B cell (primary cell): ENCODE measurements around the gene BEAN1. TPM values are rescaled to one million over a fixed set of nuclear protein-coding genes. Genes with fewer than 3 reads are reported as not detected.

Source experiments
- ATAC-seq: fragments of 200-7000 bp; cut with Tn5 transposase; one replicate; pipeline ENCODE4 v1.10.0; 2021; ENCODE audit warnings: low read depth, mild to moderate bottlenecking, moderate number of reproducible peaks, moderate library complexity
- CTCF ChIA-PET: fragments of 350-600 bp; sonication (Branson Sonifier 250); formaldehyde crosslinking; loops from one replicate; lab custom pipeline; 2021; ENCODE audit warnings: antibody characterized with exemption, inconsistent platforms; lab: Charles Lee
- POLR2A ChIA-PET: fragments of 350-600 bp; sonication (Branson Sonifier 250); formaldehyde crosslinking; loops from one replicate; lab custom pipeline; 2021; ENCODE audit warnings: antibody characterized with exemption; lab: Charles Lee
- DNase-seq: peaks from one replicate; pipeline ENCODE4 v3.0.0; 2013
- H2AFZ ChIP-seq: 2 replicates; pipeline ENCODE4 v1.6.1; 2012; ENCODE audit warnings: mild to moderate bottlenecking, low read depth, low read length; ENCODE audit not compliant: insufficient read depth, poor library complexity, severe bottlenecking
- H3K27ac ChIP-seq, 2 donors: 1 replicate in 1 of 2; 2 replicates in 1 of 2; pipeline ENCODE4 v1.5.1; 2012 to 2013; ENCODE audit warnings: low read length in 2 of 2, mild to moderate bottlenecking in 2 of 2, moderate library complexity in 1 of 2
- H3K27me3 ChIP-seq, 4 experiments: fragments of 200-600 bp in 1 of 4; sonication (generic) in 1 of 4; replicated peaks in 1 of 4; 1 replicate in 2 of 4; 2 replicates in 2 of 4; pipeline versions ENCODE4 v1.6.1 to v1.7.0; 2013 to 2016; ENCODE audit warnings: low read length in 3 of 4, mild to moderate bottlenecking in 2 of 4, mixed read lengths in 1 of 4, moderate library complexity in 1 of 4; ENCODE audit not compliant: insufficient read depth in 4 of 4, control insufficient read depth in 3 of 4; ENCODE audit errors: control extremely low read depth in 1 of 4
- H3K36me3 ChIP-seq, 2 experiments: replicated peaks in 1 of 2; 1 replicate in 1 of 2; 2 replicates in 1 of 2; pipeline versions ENCODE4 v1.6.1 to v1.7.1; 2013; ENCODE audit warnings: low read length in 1 of 2; ENCODE audit not compliant: insufficient read depth in 2 of 2, control insufficient read depth in 1 of 2; ENCODE audit errors: control extremely low read depth in 1 of 2, extremely low read depth in 1 of 2
- H3K4me1 ChIP-seq, 2 donors: fragments of 200-600 bp in 1 of 2; sonication (generic) in 1 of 2; 1 replicate in 1 of 2; 2 replicates in 1 of 2; pipeline versions ENCODE4 v1.5.1 to v1.6.1; 2013 to 2017; ENCODE audit warnings: low read length in 2 of 2; ENCODE audit not compliant: control insufficient read depth in 2 of 2, insufficient read depth in 2 of 2
- H3K4me2 ChIP-seq: replicated peaks from 2 replicates; pipeline ENCODE3; 2012; ENCODE audit warnings: mild to moderate bottlenecking, low read depth, low read length; ENCODE audit not compliant: poor library complexity, severe bottlenecking
- H3K4me3 ChIP-seq, 5 experiments: fragments of 200-600 bp in 1 of 5; sonication (generic) in 1 of 5; 1 replicate in 3 of 5; 2 replicates in 2 of 5; pipeline versions ENCODE4 v1.5.1 to v1.7.0; 2011 to 2016; ENCODE audit warnings: low read length in 4 of 5, mild to moderate bottlenecking in 4 of 5, low read depth in 2 of 5, control low read depth in 1 of 5, moderate library complexity in 1 of 5; ENCODE audit not compliant: insufficient read depth in 1 of 5; ENCODE audit errors: control extremely low read depth in 1 of 5, extremely low read depth in 1 of 5
- H3K79me2 ChIP-seq: fragments of 200-600 bp; sonication (generic); one replicate; pipeline ENCODE4 v1.6.0; 2016; ENCODE audit warnings: low read length; ENCODE audit not compliant: control insufficient read depth, insufficient read depth
- H3K9ac ChIP-seq: fragments of 200-600 bp; sonication (generic); 2 replicates; pipeline ENCODE4 v1.6.1; 2017; ENCODE audit warnings: mild to moderate bottlenecking, low read length, moderate library complexity
- H3K9me3 ChIP-seq, 3 donors: one replicate each; pipeline versions ENCODE4 v1.6.1 to v1.7.1; 2013; ENCODE audit warnings: low read length in 2 of 3; ENCODE audit not compliant: control insufficient read depth in 2 of 3, insufficient read depth in 1 of 3; ENCODE audit errors: control extremely low read depth in 1 of 3
- H4K20me1 ChIP-seq: 2 replicates; pipeline ENCODE4 v1.6.0; 2012; ENCODE audit warnings: mild to moderate bottlenecking, low read length; ENCODE audit not compliant: insufficient read depth, control insufficient read depth, poor library complexity, severe bottlenecking
- H3K27ac Mint-ChIP-seq: one replicate; pipeline ENCODE4 v1.8.0; 2021; ENCODE audit warnings: mixed read lengths
- H3K27me3 Mint-ChIP-seq: one replicate; pipeline ENCODE4 v1.8.0; 2021; ENCODE audit warnings: mixed read lengths
- H3K4me1 Mint-ChIP-seq: one replicate; pipeline ENCODE4 v1.8.0; 2021; ENCODE audit warnings: mixed read lengths
- H3K4me3 Mint-ChIP-seq: one replicate; pipeline ENCODE4 v1.8.0; 2021; ENCODE audit warnings: mixed read lengths
- H3K9me3 Mint-ChIP-seq: one replicate; pipeline ENCODE4 v1.8.0; 2022; ENCODE audit warnings: mixed read lengths; ENCODE audit not compliant: insufficient read depth
- CTCF ChIP-seq: fragments of 200-600 bp; IDR thresholded peaks from one replicate; pipeline ENCODE4 v1.8.0; 2022; ENCODE audit warnings: antibody characterized with exemption, mild to moderate bottlenecking
- EZH2 ChIP-seq: IDR thresholded peaks from 2 replicates; pipeline ENCODE4 v1.6.1; 2012; ENCODE audit warnings: borderline replicate concordance, low read depth, mild to moderate bottlenecking, moderate library complexity, low read length; ENCODE audit not compliant: insufficient read depth, poor library complexity, severe bottlenecking
- WGBS: methylation state at CpG from one replicate; pipeline ENCODE4 v1.1.5; 2013; ENCODE audit warnings: missing lambda C conversion rate; ENCODE audit not compliant: insufficient coverage; 5-methylcytosine and 5-hydroxymethylcytosine counted together
- intact Hi-C: fragments of 100-400 bp; cut with micrococcal nuclease; formaldehyde crosslinking; loops from one replicate; pipeline ENCODE4 v1.10.0; 2022
- polyA plus RNA-seq: library from polyadenylated mRNA; depleted of rRNA; stranded (reverse); fragments of >200 nt; gene quantifications from 2 replicates; pipeline ENCODE4 v1.2.3, GENCODE V29; 2012
- total RNA-seq, 2 donors: library from RNA; stranded (reverse); fragments of 120-200 nt in 1 of 2; gene quantifications; 1 replicate in 1 of 2; 2 replicates in 1 of 2; pipeline versions ENCODE4 v1.2.3 to v1.2.4, GENCODE V29; 2013 to 2022

BEAN1 gene
- total and polyA plus RNA-seq, 2 donors (not counting 1 experiment from before 2014, with no cell fraction given) = not detected

- H3K27me3 ChIP-seq = peaks cover 0 to 10% (median 6%) of the 10 kb centered on the region in 4 experiments
- H3K27me3 Mint-ChIP-seq = peaks cover 25% of the 10 kb centered on the region
- no peak for TF ChIP-seq CTCF
- TF ChIP-seq EZH2 = no peak
- 95% methylated on average over 3 of the region's 4 CpGs for WGBS
- CTCF ChIA-PET = interaction anchor here (1.0 to 10.5 kb wide), 7 partner anchors 9 to 135 kb away, joined by 3 to 91 read pairs (median 3); no protein-coding TSS in a partner anchor
- POLR2A ChIA-PET = interaction anchor here (0.9 kb wide), 1 partner anchor 405 kb away, joined by 6 read pairs; no protein-coding TSS in a partner anchor
- no peaks in the 10 kb centered on the region for H3K9me3 Mint-ChIP-seq
- H3K4me3 ChIP-seq = no peak overlapping the region
- ATAC-seq (no peak), DNase-seq (no peak)
- H3K4me3 Mint-ChIP-seq = no peak overlapping the region
- peaks cover 13 to 17% of the 10 kb centered on the region in 2 donors for H3K4me1 ChIP-seq
- H3K79me2 ChIP-seq = no peaks in the 10 kb centered on the region
- no peaks in the 10 kb centered on the region for H4K20me1 ChIP-seq
- no peaks in the 10 kb centered on the region for H3K36me3 ChIP-seq
- no peaks in the 10 kb centered on the region for H3K9me3 ChIP-seq
- no peak overlapping the region for H2AFZ ChIP-seq
- no peak overlapping the region for H3K4me2 ChIP-seq
- peaks cover 18% of the 10 kb centered on the region for H3K4me1 Mint-ChIP-seq
- peak overlapping the region; percentile 51 for H3K27ac Mint-ChIP-seq
- intact Hi-C loops = no loop called here
- no peak overlapping the region for H3K27ac ChIP-seq
- no peak overlapping the region for H3K9ac ChIP-seq
Observed at GRCh38 chr16:66473654-66474519, 46.8 kb downstream of the BEAN1 start.

- ATAC-seq = peak; percentile 85
- H3K4me1 Mint-ChIP-seq = peaks cover 19% of the 10 kb centered on the region
- peaks cover 22% of the 10 kb centered on the region for H3K27me3 Mint-ChIP-seq
- Histone ChIP-seq H3K27ac (no peak overlapping the region), H3K9me3 (no peaks in the 10 kb centered on the region), H3K4me2 (peak overlapping the region; percentile 26), H3K9ac (no peak overlapping the region), H4K20me1 (no peaks in the 10 kb centered on the region), H3K4me3 (no peak overlapping the region), H3K79me2 (no peaks in the 10 kb centered on the region), H3K4me1 (peaks cover 16 to 21% of the 10 kb centered on the region in 2 donors), H3K36me3 (no peaks in the 10 kb centered on the region), H3K27me3 (peaks cover 0 to 10% (median 6%) of the 10 kb centered on the region in 4 experiments), H2AFZ (no peak overlapping the region)
- ChIA-PET POLR2A (interaction anchor here (0.9 kb wide), 1 partner anchor 404 kb away, joined by 6 read pairs; no protein-coding TSS in a partner anchor), CTCF (interaction anchor here (1.0 to 10.5 kb wide), 8 partner anchors 8 to 394 kb away, joined by 3 to 91 read pairs (median 3); no protein-coding TSS in a partner anchor)
- intact Hi-C loops = no loop called here
- no peaks in the 10 kb centered on the region for H3K9me3 Mint-ChIP-seq
- H3K27ac Mint-ChIP-seq = peak overlapping the region; percentile 21
- H3K4me3 Mint-ChIP-seq = no peak overlapping the region
- TF ChIP-seq EZH2 (no peak), CTCF (peak; percentile 20)
- peak; percentile 84 for DNase-seq
- WGBS = 0% methylated on average over 3 of the region's 4 CpGs
Observed at GRCh38 chr16:66474750-66475199, 47.7 kb downstream of the BEAN1 start.
